DOHH2 (cell line): ENCODE results near the gene CATSPERD.
A peak's percentile ranks its signal among the peaks of the same experiment; 100 is the strongest.

ENCODE experiments used
- H3F3A ChIP-seq: fragments of 200-600 bp; sonication (generic), shearing (Covaris generic); 2 replicates; pipeline ENCODE4 v1.6.0; 2016; ENCODE audit warnings: antibody characterized with exemption, mild to moderate bottlenecking; ENCODE audit not compliant: control insufficient read depth, insufficient read depth
- H3K27ac ChIP-seq: fragments of 200-600 bp; sonication (generic); 2 replicates; pipeline ENCODE4 v1.5.1; 2014; ENCODE audit warnings: low read depth, mild to moderate bottlenecking, low read length, moderate library complexity
- H3K27me3 ChIP-seq: fragments of 200-600 bp; sonication (generic); 2 replicates; pipeline ENCODE4 v1.6.1; 2014; ENCODE audit warnings: mild to moderate bottlenecking, low read length, mixed read lengths; ENCODE audit not compliant: control insufficient read depth
- H3K36me3 ChIP-seq: fragments of 200-600 bp; sonication (generic); 2 replicates; pipeline ENCODE4 v1.6.1; 2014; ENCODE audit warnings: mild to moderate bottlenecking, low read length, moderate library complexity, mixed read lengths; ENCODE audit not compliant: control insufficient read depth
- H3K4me1 ChIP-seq: fragments of 200-600 bp; sonication (generic); 2 replicates; pipeline ENCODE4 v1.6.1; 2014; ENCODE audit warnings: mild to moderate bottlenecking, low read length, mixed read lengths; ENCODE audit not compliant: control insufficient read depth
- H3K4me2 ChIP-seq: fragments of 200-600 bp; sonication (generic); 2 replicates; pipeline ENCODE4 v1.6.0; 2014; ENCODE audit warnings: mild to moderate bottlenecking, low read length, moderate library complexity
- H3K4me3 ChIP-seq: fragments of 200-600 bp; sonication (generic); 2 replicates; pipeline ENCODE4 v1.5.1; 2014; ENCODE audit warnings: mild to moderate bottlenecking, low read length, mixed read lengths
- H3K79me2 ChIP-seq: fragments of 200-600 bp; sonication (generic); 2 replicates; pipeline ENCODE4 v1.6.1; 2014; ENCODE audit warnings: mild to moderate bottlenecking, low read length, mixed read lengths; ENCODE audit not compliant: control insufficient read depth
- H3K9me2 ChIP-seq: fragments of 200-600 bp; sonication (generic); replicated peaks from 2 replicates; pipeline ENCODE4 v1.6.1; 2014; ENCODE audit warnings: mild to moderate bottlenecking, low read length, mixed read lengths; ENCODE audit not compliant: control insufficient read depth
- H3K9me3 ChIP-seq: fragments of 200-600 bp; sonication (generic); 2 replicates; pipeline ENCODE4 v1.6.1; 2014; ENCODE audit warnings: antibody characterized with exemption, low read length, mixed read lengths; ENCODE audit not compliant: control insufficient read depth, insufficient read depth
- H4K20me1 ChIP-seq: fragments of 200-600 bp; sonication (generic); 2 replicates; pipeline ENCODE4 v1.6.0; 2014; ENCODE audit warnings: low read depth, mild to moderate bottlenecking, antibody characterized with exemption, low read length, moderate library complexity; ENCODE audit not compliant: control insufficient read depth, insufficient read depth
- EZH2phosphoT487 ChIP-seq: fragments of 200-600 bp; sonication (generic); IDR thresholded peaks from 2 replicates; pipeline ENCODE4 v1.6.1; 2017; ENCODE audit warnings: borderline replicate concordance, mild to moderate bottlenecking, antibody characterized with exemption, low read length, moderate library complexity, mixed read lengths
- TF ChIP-seq, protein P1 (sequence below): fragments of 200-600 bp; sonication (generic); IDR thresholded peaks from one replicate; pipeline ENCODE4 v1.5.1; 2014; ENCODE audit warnings: antibody characterized with exemption, mild to moderate bottlenecking, low read depth, low read length; ENCODE audit not compliant: poor library complexity, severe bottlenecking

The CATSPERD gene

DNA sequence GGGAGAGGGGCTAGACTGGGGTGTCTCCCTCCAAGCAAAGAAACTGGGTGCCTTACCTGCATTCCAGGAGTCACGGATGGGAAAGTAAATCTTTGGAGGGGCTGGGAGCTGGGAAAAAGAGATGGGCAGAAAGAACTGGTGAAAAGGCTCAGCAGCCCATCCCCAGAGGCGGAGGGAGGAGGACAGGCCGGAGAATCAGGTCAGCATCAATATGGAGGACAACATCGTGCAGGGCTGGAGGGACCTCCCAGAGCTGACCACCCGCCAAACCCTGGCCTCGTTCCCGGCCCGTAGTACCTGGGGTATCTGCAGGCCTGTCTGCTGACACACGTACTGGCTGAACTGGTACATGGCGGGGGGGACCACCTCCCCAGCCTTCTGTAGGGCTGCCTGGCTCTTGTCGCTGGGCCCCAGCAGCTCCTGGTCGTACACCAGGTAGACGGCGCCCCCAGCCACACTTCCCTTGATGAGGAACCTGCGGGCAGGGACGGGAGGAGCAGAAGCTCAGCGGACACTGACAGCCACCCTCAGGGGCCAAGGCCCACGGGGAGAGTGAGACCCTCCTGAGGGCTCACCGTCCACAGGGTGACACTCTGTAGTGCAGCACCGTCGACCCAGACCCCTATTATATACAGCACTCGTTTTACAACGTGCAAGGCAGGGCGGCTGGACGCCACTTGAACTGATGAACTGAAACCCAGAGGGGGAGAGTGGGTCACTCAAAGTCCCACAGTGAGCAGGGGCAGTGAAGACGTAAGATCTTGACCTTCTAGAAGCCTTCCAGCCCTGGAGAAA, 41.0 kb upstream of the CATSPERD start:
- no peaks in the 10 kb centered on the region for H4K20me1 ChIP-seq
- H3K27me3 ChIP-seq = 0 out of 2 replicates have a peak, but pooled peaks cover 2% of the 10 kb centered on the region
- TF ChIP-seq EZH2phosphoT487 = no peak
- TF ChIP-seq, protein P1, sequence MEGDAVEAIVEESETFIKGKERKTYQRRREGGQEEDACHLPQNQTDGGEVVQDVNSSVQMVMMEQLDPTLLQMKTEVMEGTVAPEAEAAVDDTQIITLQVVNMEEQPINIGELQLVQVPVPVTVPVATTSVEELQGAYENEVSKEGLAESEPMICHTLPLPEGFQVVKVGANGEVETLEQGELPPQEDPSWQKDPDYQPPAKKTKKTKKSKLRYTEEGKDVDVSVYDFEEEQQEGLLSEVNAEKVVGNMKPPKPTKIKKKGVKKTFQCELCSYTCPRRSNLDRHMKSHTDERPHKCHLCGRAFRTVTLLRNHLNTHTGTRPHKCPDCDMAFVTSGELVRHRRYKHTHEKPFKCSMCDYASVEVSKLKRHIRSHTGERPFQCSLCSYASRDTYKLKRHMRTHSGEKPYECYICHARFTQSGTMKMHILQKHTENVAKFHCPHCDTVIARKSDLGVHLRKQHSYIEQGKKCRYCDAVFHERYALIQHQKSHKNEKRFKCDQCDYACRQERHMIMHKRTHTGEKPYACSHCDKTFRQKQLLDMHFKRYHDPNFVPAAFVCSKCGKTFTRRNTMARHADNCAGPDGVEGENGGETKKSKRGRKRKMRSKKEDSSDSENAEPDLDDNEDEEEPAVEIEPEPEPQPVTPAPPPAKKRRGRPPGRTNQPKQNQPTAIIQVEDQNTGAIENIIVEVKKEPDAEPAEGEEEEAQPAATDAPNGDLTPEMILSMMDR = no peak
- no peaks in the 10 kb centered on the region for H3F3A ChIP-seq
- peak overlapping the region; percentile 98 for H3K4me2 ChIP-seq
- peaks cover 13% of the 10 kb centered on the region for H3K4me1 ChIP-seq
- H3K9me3 ChIP-seq = no peaks in the 10 kb centered on the region
- H3K4me3 ChIP-seq = peak overlapping the region; percentile 97
- peak overlapping the region; percentile 51; the same call in 1 of the 2 replicates for H3K27ac ChIP-seq
- peaks cover 11% of the 10 kb centered on the region for H3K79me2 ChIP-seq
- no peaks in the 10 kb centered on the region for H3K9me2 ChIP-seq
- H3K36me3 ChIP-seq = peaks cover 2% of the 10 kb centered on the region

DNA sequence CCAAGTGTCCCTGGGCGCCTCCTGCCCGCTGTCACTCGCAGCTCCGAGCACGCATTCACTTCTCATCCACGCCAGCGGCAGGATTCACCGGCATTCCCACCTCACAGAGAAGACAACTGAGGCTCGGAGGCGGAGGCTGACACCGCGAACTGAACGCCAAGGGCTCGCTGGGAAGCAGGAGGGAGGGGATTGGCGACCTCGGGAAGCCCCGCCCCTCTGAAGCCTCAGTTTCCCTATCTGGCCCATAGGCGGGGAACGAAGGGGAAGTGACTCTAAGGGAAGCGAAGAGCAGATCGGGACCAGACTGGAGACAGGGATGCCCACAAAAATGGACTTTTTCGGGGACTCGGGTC, 40.4 kb upstream of the CATSPERD start:
- TF ChIP-seq EZH2phosphoT487 = no peak
- TF ChIP-seq, protein P1 = no peak
- H3K9me3 ChIP-seq = no peaks in the 10 kb centered on the region
- peak overlapping the region; percentile 98 for H3K4me2 ChIP-seq
- no peaks in the 10 kb centered on the region for H4K20me1 ChIP-seq
- no peaks in the 10 kb centered on the region for H3K9me2 ChIP-seq
- 0 out of 2 replicates have a peak, but pooled peaks cover 2% of the 10 kb centered on the region for H3K27me3 ChIP-seq
- peak overlapping the region; percentile 97 for H3K4me3 ChIP-seq
- peaks cover 11% of the 10 kb centered on the region for H3K79me2 ChIP-seq
- H3F3A ChIP-seq = no peaks in the 10 kb centered on the region
- H3K27ac ChIP-seq = peak overlapping the region; percentile 51
- peaks cover 2% of the 10 kb centered on the region for H3K36me3 ChIP-seq
- H3K4me1 ChIP-seq = peaks cover 13% of the 10 kb centered on the region

DNA sequence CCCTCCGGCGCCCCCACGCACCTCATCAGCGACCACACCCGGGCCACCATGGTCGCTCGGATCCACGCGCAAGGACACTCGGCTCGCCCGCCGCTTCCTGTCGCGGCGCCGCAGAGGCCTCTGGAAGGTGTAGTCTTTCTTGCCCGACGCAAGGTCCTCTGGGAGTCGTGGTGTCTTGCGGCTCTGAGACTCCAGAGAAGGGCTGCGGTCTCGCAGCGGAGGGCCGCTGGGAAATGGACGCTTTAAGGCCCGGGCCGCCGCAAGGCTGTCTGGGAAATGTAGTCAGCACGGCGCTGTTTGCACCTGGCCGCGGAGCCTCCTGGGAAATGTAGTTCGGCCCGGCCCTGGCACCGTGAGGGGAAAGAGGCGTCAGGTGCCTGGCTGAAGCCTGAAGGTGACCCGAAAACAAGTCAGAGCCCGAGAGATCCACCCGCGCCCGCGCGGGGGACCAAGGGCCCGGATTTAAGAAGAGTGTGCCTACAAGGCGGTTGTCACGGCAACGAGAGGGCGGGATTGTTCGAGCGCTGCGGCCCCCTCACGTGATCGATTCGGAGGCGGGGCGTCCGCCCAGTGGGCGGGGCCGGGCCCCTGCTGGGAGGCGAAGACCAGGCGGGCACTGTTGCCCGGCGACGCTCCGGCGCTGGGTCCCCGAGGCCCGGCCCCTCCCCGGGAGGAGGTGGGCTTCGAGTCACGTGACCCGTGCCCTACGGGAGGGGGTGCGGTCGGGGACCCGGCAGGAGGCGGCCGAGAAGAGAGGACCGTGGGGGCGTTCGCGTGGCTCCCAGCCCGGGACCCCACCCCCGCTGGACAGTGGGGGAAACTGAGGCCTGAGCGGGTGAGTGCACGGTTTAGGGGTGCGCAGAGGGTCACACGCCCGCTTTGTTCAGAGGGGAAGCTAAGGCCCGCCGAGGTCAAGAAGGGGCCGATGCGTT, 39.7 kb upstream of the CATSPERD start, which contains the start of the genes HSD11B1L and MICOS13:
Gene HSD11B1L (plus strand): TSS at position 591 of the 932 bp plus-strand sequence. CDS start 3,806 bp downstream, outside the sequence.
Gene MICOS13 (minus strand): TSS at position 80 of the 932 bp plus-strand sequence. CDS start 30 bp downstream, at position 50.
- Histone ChIP-seq H3K36me3 (peaks cover 2% of the 10 kb centered on the region), H3K27me3 (0 out of 2 replicates have a peak, but pooled peaks cover 2% of the 10 kb centered on the region), H3K4me3 (peak within 1 kb of the TSS; percentile 97), H3K4me2 (peak within 1 kb of the TSS; percentile 98), H3K79me2 (peaks cover 11% of the 10 kb centered on the region), H3K4me1 (peaks cover 13% of the 10 kb centered on the region), H3K9me3 (no peaks in the 10 kb centered on the region), H4K20me1 (no peaks in the 10 kb centered on the region), H3K27ac (peak within 1 kb of the TSS; percentile 51), H3K9me2 (no peaks in the 10 kb centered on the region), H3F3A (no peaks in the 10 kb centered on the region)
- TF ChIP-seq EZH2phosphoT487 = no peak
- TF ChIP-seq, protein P1 = no peak
